Keratinocyte (primary cell): ENCODE results near the gene ITGAV. TPM values are rescaled to one million over a fixed set of nuclear protein-coding genes. Genes with fewer than 3 reads are reported as not detected.
A peak's percentile ranks its signal among the peaks of the same experiment; 100 is the strongest.

Experiments
- DNase-seq: peaks from one replicate; pipeline ENCODE4 v3.0.0-alpha.2; 2011; ENCODE audit warnings: low read depth, missing footprints, low spot score
- FAIRE-seq: peaks from 2 replicates; lab custom pipeline; 2011; peaks lifted over from hg19 to GRCh38; lab: Jason Lieb, UNC
- H2AFZ ChIP-seq: 2 replicates; pipeline ENCODE4 v1.6.0; 2012; ENCODE audit warnings: low read length, control low read depth, inconsistent platforms; ENCODE audit not compliant: control insufficient read depth
- H3K27ac ChIP-seq: 2 replicates; pipeline ENCODE4 v1.5.1; 2011; ENCODE audit warnings: low read length; ENCODE audit not compliant: control insufficient read depth, insufficient read depth
- H3K27me3 ChIP-seq: 3 replicates; pipeline ENCODE4 v1.6.0; 2011; ENCODE audit warnings: low read length; ENCODE audit not compliant: control insufficient read depth, insufficient read depth; ENCODE audit errors: extremely low read depth
- H3K36me3 ChIP-seq, 2 experiments: 2 replicates in 1 of 2; 3 replicates in 1 of 2; pipeline ENCODE4 v1.5.1; 2011; ENCODE audit warnings: low read length in 2 of 2, mild to moderate bottlenecking in 1 of 2; ENCODE audit not compliant: control insufficient read depth in 2 of 2, insufficient read depth in 2 of 2; ENCODE audit errors: extremely low read depth in 1 of 2
- H3K4me1 ChIP-seq: 3 replicates; pipeline ENCODE4 v1.5.1; 2011; ENCODE audit warnings: low read length; ENCODE audit not compliant: control insufficient read depth, insufficient read depth; ENCODE audit errors: extremely low read depth
- H3K4me2 ChIP-seq: 3 replicates; pipeline ENCODE4 v1.6.0; 2011; ENCODE audit warnings: low read depth, low read length; ENCODE audit not compliant: control insufficient read depth, insufficient read depth; ENCODE audit errors: extremely low read depth
- H3K4me3 ChIP-seq, 3 experiments: fragments of 200-600 bp in 1 of 3; sonication (generic) in 1 of 3; 2 replicates in 2 of 3; 3 replicates in 1 of 3; pipeline ENCODE4 v1.5.1; 2011 to 2016; ENCODE audit warnings: low read length in 3 of 3, mild to moderate bottlenecking in 3 of 3, control low read depth in 2 of 3, inconsistent platforms in 1 of 3, low read depth in 1 of 3, mixed read lengths in 1 of 3, mixed run types in 1 of 3, moderate library complexity in 1 of 3; ENCODE audit not compliant: control insufficient read depth in 2 of 3, insufficient read depth in 2 of 3; ENCODE audit errors: extremely low read depth in 1 of 3
- H3K79me2 ChIP-seq: 2 replicates; pipeline ENCODE4 v1.6.0; 2012; ENCODE audit warnings: low read length; ENCODE audit not compliant: control insufficient read depth, insufficient read depth
- H3K9ac ChIP-seq: 3 replicates; pipeline ENCODE4 v1.6.0; 2011; ENCODE audit warnings: low read length; ENCODE audit not compliant: control insufficient read depth, insufficient read depth; ENCODE audit errors: extremely low read depth
- H3K9me1 ChIP-seq: 3 replicates; pipeline ENCODE4 v1.6.0; 2011; ENCODE audit warnings: low read length; ENCODE audit not compliant: control insufficient read depth, insufficient read depth; ENCODE audit errors: extremely low read depth
- H3K9me3 ChIP-seq: 2 replicates; pipeline ENCODE4 v1.5.1; 2012; ENCODE audit warnings: low read depth, low read length; ENCODE audit not compliant: control insufficient read depth
- H4K20me1 ChIP-seq: 3 replicates; pipeline ENCODE4 v1.6.0; 2011; ENCODE audit warnings: low read length; ENCODE audit not compliant: control insufficient read depth, insufficient read depth; ENCODE audit errors: extremely low read depth
- EZH2 ChIP-seq: IDR thresholded peaks from one replicate; pipeline ENCODE4 v1.6.1; 2012; ENCODE audit warnings: inconsistent platforms, mild to moderate bottlenecking, low read length, moderate library complexity
- dilution Hi-C: fragments of 300-500 bp; cut with MboI; formaldehyde crosslinking; loops from one replicate; pipeline ENCODE4 v1.7.0; 2020; ENCODE audit warnings: low sequenced_read_pairs; ENCODE audit not compliant: extremely low pct_ligation_motif_present
- polyA plus RNA-seq, 5 experiments: library from polyadenylated mRNA; depleted of rRNA in 3 of 5; stranded (reverse) in 3 of 5; stranded (forward) in 1 of 5; unstranded in 1 of 5; fragments of >200 nt; gene quantifications; 1 replicate in 1 of 5; 2 replicates in 3 of 5; 3 replicates in 1 of 5; pipeline versions ENCODE4 v1.2.1 to v1.2.3, GENCODE V29; 2011 to 2012; ENCODE audit warnings: missing spikeins in 2 of 5, low read depth in 1 of 5, low replicate concordance in 1 of 5
- TF ChIP-seq, protein P1 (sequence below), 3 experiments: IDR thresholded peaks in 1 of 3; conservative IDR thresholded peaks in 1 of 3; optimal IDR thresholded peaks in 1 of 3; 2 replicates in 2 of 3; 3 replicates in 1 of 3; pipeline versions ENCODE3 to v1.5.1; 2011; ENCODE audit warnings: low read length in 3 of 3, mild to moderate bottlenecking in 3 of 3, moderate library complexity in 2 of 3, control low read depth in 1 of 3, inconsistent platforms in 1 of 3; ENCODE audit not compliant: insufficient read depth in 2 of 3; ENCODE audit errors: extremely low read depth in 1 of 3

ITGAV gene
- polyA plus RNA-seq, 1 donor (not counting 4 experiments of a cell fraction or from before 2014, with no cell fraction given): 63.7 TPM

DNA sequence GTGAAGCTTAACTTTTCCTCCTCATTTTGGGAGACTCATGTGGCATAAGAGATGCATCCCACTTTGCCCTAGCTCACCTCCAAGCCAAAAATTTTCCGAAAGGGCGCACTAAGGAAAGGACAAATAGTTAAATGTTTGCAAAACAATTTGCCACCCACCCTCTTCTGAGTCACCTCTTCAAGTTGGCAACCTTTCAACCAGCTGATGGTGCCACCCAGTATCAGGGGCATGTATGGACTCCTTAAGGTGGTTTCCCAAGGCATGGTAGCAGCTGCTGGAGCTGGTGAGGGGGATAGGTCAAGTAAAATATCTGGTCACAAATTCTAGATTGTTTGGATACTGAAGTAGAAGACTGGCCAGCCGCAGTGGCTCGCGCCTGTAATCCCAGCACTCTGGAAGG lies 17.2 kb upstream of the ITGAV start:
- no peak overlapping the region for H3K9ac ChIP-seq
- no peaks in the 10 kb centered on the region for H4K20me1 ChIP-seq
- peaks cover 4% of the 10 kb centered on the region for H3K9me1 ChIP-seq
- H3K36me3 ChIP-seq: no peaks in the 10 kb centered on the region
- no peaks in the 10 kb centered on the region for H3K79me2 ChIP-seq
- H3K4me1 ChIP-seq: peaks cover 34% of the 10 kb centered on the region
- peak overlapping the region; percentile 34 for H3K4me2 ChIP-seq
- FAIRE-seq: peak; percentile 36
- TF ChIP-seq, protein P1, sequence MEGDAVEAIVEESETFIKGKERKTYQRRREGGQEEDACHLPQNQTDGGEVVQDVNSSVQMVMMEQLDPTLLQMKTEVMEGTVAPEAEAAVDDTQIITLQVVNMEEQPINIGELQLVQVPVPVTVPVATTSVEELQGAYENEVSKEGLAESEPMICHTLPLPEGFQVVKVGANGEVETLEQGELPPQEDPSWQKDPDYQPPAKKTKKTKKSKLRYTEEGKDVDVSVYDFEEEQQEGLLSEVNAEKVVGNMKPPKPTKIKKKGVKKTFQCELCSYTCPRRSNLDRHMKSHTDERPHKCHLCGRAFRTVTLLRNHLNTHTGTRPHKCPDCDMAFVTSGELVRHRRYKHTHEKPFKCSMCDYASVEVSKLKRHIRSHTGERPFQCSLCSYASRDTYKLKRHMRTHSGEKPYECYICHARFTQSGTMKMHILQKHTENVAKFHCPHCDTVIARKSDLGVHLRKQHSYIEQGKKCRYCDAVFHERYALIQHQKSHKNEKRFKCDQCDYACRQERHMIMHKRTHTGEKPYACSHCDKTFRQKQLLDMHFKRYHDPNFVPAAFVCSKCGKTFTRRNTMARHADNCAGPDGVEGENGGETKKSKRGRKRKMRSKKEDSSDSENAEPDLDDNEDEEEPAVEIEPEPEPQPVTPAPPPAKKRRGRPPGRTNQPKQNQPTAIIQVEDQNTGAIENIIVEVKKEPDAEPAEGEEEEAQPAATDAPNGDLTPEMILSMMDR (optimal IDR thresholded peaks at IDR 0.05 in 1 of 3, IDR thresholded peaks at IDR 0.05 in 1 of 3, conservative IDR thresholded peaks at IDR 0.05 in 1 of 3; ENCODE audit: extremely low read depth in 1 of 3, insufficient read depth in 2 of 3, low read length in 3 of 3): no peak
- no peak for TF ChIP-seq EZH2
- peak overlapping the region; percentile 56 for H3K27ac ChIP-seq
- H2AFZ ChIP-seq: no peak overlapping the region
- DNase-seq: no peak
- no peaks in the 10 kb centered on the region for H3K27me3 ChIP-seq
- no peak overlapping the region for H3K4me3 ChIP-seq
- H3K9me3 ChIP-seq: no peaks in the 10 kb centered on the region
- dilution Hi-C loops: no loop called here

DNA sequence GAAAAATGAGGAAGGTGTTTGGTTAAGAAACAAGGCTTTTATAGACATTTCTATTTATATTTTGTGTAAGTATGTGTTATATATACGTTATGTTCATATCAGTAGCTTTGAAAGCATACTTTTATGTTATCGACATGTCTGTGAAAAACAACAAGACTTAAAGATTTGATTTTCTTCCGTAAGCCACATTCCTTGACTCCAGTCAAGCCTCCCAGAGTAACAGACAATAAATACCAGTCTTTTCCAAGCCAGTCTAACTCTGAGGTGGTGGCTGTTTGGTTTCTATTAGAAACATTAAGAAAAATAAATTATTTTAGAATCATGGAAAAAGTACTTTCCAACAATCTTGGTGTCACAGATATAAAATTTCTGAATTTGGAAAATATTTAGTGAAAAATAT lies 16.3 kb upstream of the ITGAV start:
- TF ChIP-seq, protein P1 (optimal IDR thresholded peaks at IDR 0.05 in 1 of 3, IDR thresholded peaks at IDR 0.05 in 1 of 3, conservative IDR thresholded peaks at IDR 0.05 in 1 of 3; ENCODE audit: extremely low read depth in 1 of 3, insufficient read depth in 2 of 3, low read length in 3 of 3): no peak
- TF ChIP-seq EZH2: no peak
- peaks cover 4% of the 10 kb centered on the region for H3K9me1 ChIP-seq

More for the DNA sequence above, 16.3 kb upstream of the ITGAV start:
- no peaks in the 10 kb centered on the region for H3K79me2 ChIP-seq
- H4K20me1 ChIP-seq: no peaks in the 10 kb centered on the region
- no peak overlapping the region for H3K9ac ChIP-seq
- peak overlapping the region; percentile 56 for H3K27ac ChIP-seq
- H2AFZ ChIP-seq: no peak overlapping the region
- FAIRE-seq: no peak
- H3K4me2 ChIP-seq: no peak overlapping the region
- H3K9me3 ChIP-seq: no peaks in the 10 kb centered on the region
- no peak for DNase-seq
- dilution Hi-C loops: no loop called here
- no peaks in the 10 kb centered on the region for H3K36me3 ChIP-seq
- H3K4me1 ChIP-seq: peaks cover 34% of the 10 kb centered on the region
- no peak overlapping the region for H3K4me3 ChIP-seq
- H3K27me3 ChIP-seq: no peaks in the 10 kb centered on the region
